Lung (tissue), 12 donors: Measurements from ENCODE around the gene HLF. TPM values are rescaled to one million over a fixed set of nuclear protein-coding genes. Genes with fewer than 3 reads are reported as not detected.

ENCODE experiments used
- ATAC-seq: fragments of 200-7000 bp; cut with Tn5 transposase; one replicate; pipeline ENCODE4 v1.9.1; 2020; ENCODE audit warnings: moderate number of reproducible peaks; ENCODE audit not compliant: insufficient read depth, low FRiP score
- DNase-seq, 3 donors: peaks; one replicate each; pipeline ENCODE4 v3.0.0-alpha.2; 2013 to 2017
- H3K27ac ChIP-seq, 2 donors: one replicate each; pipeline ENCODE4 v1.5.1; 2013; ENCODE audit warnings: mild to moderate bottlenecking in 2 of 2, moderate library complexity in 2 of 2, control low read depth in 1 of 2, inconsistent platforms in 1 of 2, low read depth in 1 of 2, low read length in 1 of 2
- H3K27me3 ChIP-seq, 3 donors: one replicate each; pipeline ENCODE4 v1.5.1; 2013; ENCODE audit warnings: low read length in 2 of 3; ENCODE audit not compliant: control insufficient read depth in 3 of 3, insufficient read depth in 3 of 3
- H3K36me3 ChIP-seq, 4 donors: one replicate each; pipeline ENCODE4 v1.5.1; 2013; ENCODE audit warnings: low read length in 4 of 4, mild to moderate bottlenecking in 1 of 4, moderate library complexity in 1 of 4; ENCODE audit not compliant: control insufficient read depth in 4 of 4, insufficient read depth in 4 of 4
- H3K4me1 ChIP-seq, 5 donors: one replicate each; pipeline ENCODE4 v1.5.1; 2013; ENCODE audit warnings: low read length in 5 of 5, mild to moderate bottlenecking in 2 of 5, moderate library complexity in 1 of 5; ENCODE audit not compliant: control insufficient read depth in 5 of 5, insufficient read depth in 5 of 5
- H3K4me3 ChIP-seq: one replicate; pipeline ENCODE4 v1.5.1; 2013; ENCODE audit warnings: mild to moderate bottlenecking, control low read depth, moderate library complexity
- H3K9ac ChIP-seq, 2 donors: one replicate each; pipeline ENCODE4 v1.5.1; 2013; ENCODE audit warnings: low read length in 2 of 2, control low read depth in 1 of 2; ENCODE audit not compliant: insufficient read depth in 1 of 2
- H3K9me3 ChIP-seq, 4 donors: one replicate each; pipeline ENCODE4 v1.5.1; 2013; ENCODE audit warnings: low read length in 3 of 4, mild to moderate bottlenecking in 1 of 4, moderate library complexity in 1 of 4; ENCODE audit not compliant: control insufficient read depth in 4 of 4, insufficient read depth in 3 of 4
- WGBS, 2 donors: extraction: QIAGEN DNeasy Blood & Tissue Kit; methylation state at CpG; one replicate each; pipeline ENCODE4 v1.1.7; 2013; 5-methylcytosine and 5-hydroxymethylcytosine counted together
- polyA plus RNA-seq, 2 donors: library from polyadenylated mRNA; stranded (reverse); fragments of 200-250 nt; gene quantifications; one replicate each; pipeline ENCODE4 v1.2.1, GENCODE V29; 2013
- total RNA-seq, 2 donors: library from RNA; depleted of rRNA in 1 of 2; stranded (reverse); fragments of >200 nt in 1 of 2; gene quantifications; one replicate each; pipeline ENCODE4 v1.2.1, GENCODE V29; 2014 to 2021
- TF ChIP-seq, protein P1 (sequence below): IDR thresholded peaks from 2 replicates; pipeline ENCODE4 v1.5.1; 2012; ENCODE audit warnings: mild to moderate bottlenecking; ENCODE audit errors: control extremely low read depth, extremely low read depth
- donor health status: control.
- donor health status: control.
- donor health status: Bipolar disorder and iron deficiency.
- donor health status: healthy.
- donor health status: DM: yes; HTN: yes; CAD: no.

The HLF gene
- total and polyA plus RNA-seq, 4 donors, result 3.2 to 21.3 (median 7.9) TPM

DNA sequence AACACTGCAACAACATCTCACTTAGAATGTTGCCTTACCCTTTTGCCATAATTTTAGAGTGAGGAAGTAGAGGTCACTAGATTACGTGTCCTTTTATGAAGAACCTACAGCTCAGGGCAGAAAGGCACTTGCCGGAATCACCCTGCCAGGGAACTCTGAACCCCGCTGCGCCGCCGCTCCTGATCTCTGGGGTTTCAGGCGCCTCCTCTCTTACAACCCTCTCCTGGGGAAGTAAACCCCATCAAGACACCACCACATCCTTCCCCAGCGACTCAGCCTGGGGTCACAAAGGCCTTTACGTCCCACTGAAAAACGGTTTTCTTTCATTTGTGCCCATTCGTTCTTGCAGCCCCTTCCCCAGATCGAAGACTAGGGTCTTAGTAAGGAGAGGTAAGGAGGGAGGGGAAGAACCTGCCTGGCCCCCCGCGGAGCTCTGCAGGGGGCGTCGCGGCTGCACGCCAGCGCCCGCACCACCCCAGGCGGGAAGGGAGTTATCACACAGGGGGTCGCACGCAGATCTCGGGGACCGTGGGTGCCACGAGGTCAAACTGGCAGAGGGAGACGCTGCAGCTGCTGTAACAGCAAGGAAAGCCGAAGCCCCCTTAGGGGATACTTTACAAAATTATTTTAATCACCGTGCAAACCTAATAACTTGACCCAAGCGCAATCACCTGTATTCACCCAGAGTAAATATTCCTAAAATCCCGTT is 1.0 kb upstream of the HLF start:
- TF ChIP-seq, protein P1, sequence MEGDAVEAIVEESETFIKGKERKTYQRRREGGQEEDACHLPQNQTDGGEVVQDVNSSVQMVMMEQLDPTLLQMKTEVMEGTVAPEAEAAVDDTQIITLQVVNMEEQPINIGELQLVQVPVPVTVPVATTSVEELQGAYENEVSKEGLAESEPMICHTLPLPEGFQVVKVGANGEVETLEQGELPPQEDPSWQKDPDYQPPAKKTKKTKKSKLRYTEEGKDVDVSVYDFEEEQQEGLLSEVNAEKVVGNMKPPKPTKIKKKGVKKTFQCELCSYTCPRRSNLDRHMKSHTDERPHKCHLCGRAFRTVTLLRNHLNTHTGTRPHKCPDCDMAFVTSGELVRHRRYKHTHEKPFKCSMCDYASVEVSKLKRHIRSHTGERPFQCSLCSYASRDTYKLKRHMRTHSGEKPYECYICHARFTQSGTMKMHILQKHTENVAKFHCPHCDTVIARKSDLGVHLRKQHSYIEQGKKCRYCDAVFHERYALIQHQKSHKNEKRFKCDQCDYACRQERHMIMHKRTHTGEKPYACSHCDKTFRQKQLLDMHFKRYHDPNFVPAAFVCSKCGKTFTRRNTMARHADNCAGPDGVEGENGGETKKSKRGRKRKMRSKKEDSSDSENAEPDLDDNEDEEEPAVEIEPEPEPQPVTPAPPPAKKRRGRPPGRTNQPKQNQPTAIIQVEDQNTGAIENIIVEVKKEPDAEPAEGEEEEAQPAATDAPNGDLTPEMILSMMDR, result no peak
- Histone ChIP-seq H3K4me1 (peaks cover 0 to 20% (median 6%) of the 10 kb centered on the region in 5 donors), H3K4me3 (no peak overlapping the region), H3K9ac (no peak overlapping the region), H3K27me3 (peaks cover 0 to 36% (median 30%) of the 10 kb centered on the region in 3 donors), H3K36me3 (no peaks in the 10 kb centered on the region), H3K9me3 (peaks cover 0 to 4% (median 0%) of the 10 kb centered on the region in 4 donors), H3K27ac (no peak overlapping the region)
- WGBS, 2 donors, result 5 to 11% methylated on average over 26 to 31 of the region's 31 CpGs
- DNase-seq, result no peak
- no peak for ATAC-seq

DNA sequence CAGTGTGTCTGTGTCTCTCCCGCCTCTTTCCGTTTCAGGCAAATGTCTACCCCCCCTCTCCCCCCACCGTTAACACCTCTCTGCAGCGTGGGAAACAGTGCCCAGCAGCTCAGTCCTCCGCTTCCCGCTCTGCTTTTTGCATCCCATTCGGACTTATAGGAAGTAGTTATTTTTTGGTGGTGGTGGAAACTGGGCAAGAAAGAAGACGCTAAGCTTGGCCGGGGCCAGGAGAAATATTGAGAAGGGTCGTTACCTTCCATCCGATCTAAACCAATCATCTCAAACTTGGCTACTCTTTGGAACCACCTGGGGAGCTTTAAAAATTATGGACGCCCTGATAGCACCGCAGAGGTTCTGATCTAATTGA is 499 bp upstream of the HLF start:
- ATAC-seq, result no peak
- Histone ChIP-seq H3K36me3 (peaks cover 0 to 3% (median 0%) of the 10 kb centered on the region in 4 donors), H3K4me3 (no peak overlapping the region), H3K9me3 (peaks cover 0 to 4% (median 0%) of the 10 kb centered on the region in 4 donors), H3K4me1 (peaks cover 0 to 20% (median 6%) of the 10 kb centered on the region in 5 donors), H3K27ac (no peak overlapping the region), H3K27me3 (peaks cover 0 to 36% (median 30%) of the 10 kb centered on the region in 3 donors), H3K9ac (no peak overlapping the region)
- DNase-seq, result no peak
- WGBS, 2 donors, result 3 to 4% methylated on average over 13 of the region's 13 CpGs
- TF ChIP-seq, protein P1, result no peak

DNA sequence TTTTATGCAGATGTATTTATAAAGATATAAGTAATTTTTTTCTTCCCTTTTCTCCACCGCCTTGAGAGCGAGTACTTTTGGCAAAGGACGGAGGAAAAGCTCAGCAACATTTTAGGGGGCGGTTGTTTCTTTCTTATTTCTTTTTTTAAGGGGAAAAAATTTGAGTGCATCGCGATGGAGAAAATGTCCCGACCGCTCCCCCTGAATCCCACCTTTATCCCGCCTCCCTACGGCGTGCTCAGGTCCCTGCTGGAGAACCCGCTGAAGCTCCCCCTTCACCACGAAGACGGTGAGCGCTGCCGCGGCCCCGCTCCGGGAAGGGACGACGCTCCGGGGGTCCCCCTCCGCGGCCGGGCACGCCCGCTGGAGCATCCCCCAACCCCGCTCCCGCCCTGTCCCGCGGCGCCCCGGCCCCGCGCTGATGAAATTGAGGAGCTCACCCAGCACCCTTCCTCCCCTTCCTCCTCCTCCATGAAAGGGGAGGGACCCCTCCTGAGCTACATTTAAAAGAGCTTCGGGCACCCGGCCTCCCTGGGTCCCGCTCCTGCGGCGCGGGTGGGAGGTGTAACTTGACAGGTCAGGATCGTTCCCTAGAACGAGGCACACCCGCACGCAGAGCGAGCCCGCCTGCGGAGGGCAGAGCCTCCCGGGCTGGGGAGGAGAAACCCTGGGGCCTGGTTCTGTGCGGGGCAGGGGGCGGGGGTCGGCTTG is 706 bp downstream of the HLF start:
- Histone ChIP-seq H3K27ac (peak overlapping the region; percentile 81 to 88), H3K4me3 (peak overlapping the region; percentile 41), H3K36me3 (peaks cover 0 to 3% (median 0%) of the 10 kb centered on the region in 4 donors), H3K27me3 (peaks cover 0 to 33% (median 30%) of the 10 kb centered on the region in 3 donors), H3K9me3 (peaks cover 0 to 4% (median 0%) of the 10 kb centered on the region in 4 donors), H3K4me1 (peaks cover 0 to 20% (median 6%) of the 10 kb centered on the region in 5 donors), H3K9ac (no peak overlapping the region)
- TF ChIP-seq, protein P1, result no peak
- DNase-seq, result peak; percentile 16 to 37 (median 29)
- ATAC-seq, result no peak
- 2% methylated on average over 52 of the region's 52 CpGs for WGBS, 2 donors
